Measurements from ENCODE around the gene TARBP1.

DNA sequence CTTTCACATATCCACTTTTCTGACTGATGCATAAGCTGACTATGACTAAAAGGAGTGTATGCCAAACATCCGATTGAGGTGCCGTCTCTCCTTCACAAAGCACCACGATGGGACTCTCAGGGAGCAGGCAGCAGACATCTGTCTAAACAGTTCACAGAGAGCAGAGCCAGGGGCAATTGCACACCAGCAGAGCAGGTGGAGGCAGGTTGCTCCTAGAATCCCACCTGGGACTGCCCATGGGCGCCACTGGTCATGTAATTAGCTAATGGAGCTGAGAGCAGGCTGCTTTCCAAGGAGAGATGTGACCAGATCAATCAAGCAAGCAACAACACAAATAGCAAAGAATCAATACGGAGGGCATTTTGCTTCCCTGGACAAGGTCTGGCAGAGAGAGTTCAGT lies 136.2 kb downstream of the TARBP1 start:
- TF ChIP-seq, protein P1, sequence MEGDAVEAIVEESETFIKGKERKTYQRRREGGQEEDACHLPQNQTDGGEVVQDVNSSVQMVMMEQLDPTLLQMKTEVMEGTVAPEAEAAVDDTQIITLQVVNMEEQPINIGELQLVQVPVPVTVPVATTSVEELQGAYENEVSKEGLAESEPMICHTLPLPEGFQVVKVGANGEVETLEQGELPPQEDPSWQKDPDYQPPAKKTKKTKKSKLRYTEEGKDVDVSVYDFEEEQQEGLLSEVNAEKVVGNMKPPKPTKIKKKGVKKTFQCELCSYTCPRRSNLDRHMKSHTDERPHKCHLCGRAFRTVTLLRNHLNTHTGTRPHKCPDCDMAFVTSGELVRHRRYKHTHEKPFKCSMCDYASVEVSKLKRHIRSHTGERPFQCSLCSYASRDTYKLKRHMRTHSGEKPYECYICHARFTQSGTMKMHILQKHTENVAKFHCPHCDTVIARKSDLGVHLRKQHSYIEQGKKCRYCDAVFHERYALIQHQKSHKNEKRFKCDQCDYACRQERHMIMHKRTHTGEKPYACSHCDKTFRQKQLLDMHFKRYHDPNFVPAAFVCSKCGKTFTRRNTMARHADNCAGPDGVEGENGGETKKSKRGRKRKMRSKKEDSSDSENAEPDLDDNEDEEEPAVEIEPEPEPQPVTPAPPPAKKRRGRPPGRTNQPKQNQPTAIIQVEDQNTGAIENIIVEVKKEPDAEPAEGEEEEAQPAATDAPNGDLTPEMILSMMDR (IDR thresholded peaks at IDR 0.05; ENCODE audit: insufficient read depth, low read depth, low read length): no peak
- no peak for TF ChIP-seq EZH2 (IDR thresholded peaks at IDR 0.05; ENCODE audit: insufficient read depth, low read length)
